Panc1 (cell line): Measurements from ENCODE around the gene GNB1.

Experiments used
- CTCF ChIP-seq: fragments of 450-650 bp; IDR thresholded peaks from 2 replicates; pipeline ENCODE4 v1.5.1; 2017; ENCODE audit warnings: mild to moderate bottlenecking
- POLR2AphosphoS5 ChIP-seq: IDR thresholded peaks from 2 replicates; pipeline ENCODE4 v1.6.1; 2012; ENCODE audit warnings: mild to moderate bottlenecking, low read depth, low read length, moderate library complexity

- TF ChIP-seq CTCF (no peak), POLR2AphosphoS5 (no peak)
Measured at GRCh38 chr1:1826356-1827088, 64.4 kb downstream of the GNB1 start.
